Right lobe of liver (tissue), 6 donors: Measurements from ENCODE around the gene DECR2. TPM values are rescaled to one million over a fixed set of nuclear protein-coding genes. Genes with fewer than 3 reads are reported as not detected.
A peak's percentile ranks its signal among the peaks of the same experiment; 100 is the strongest.

Source experiments
- ATAC-seq, 4 donors: fragments of 200-7000 bp; cut with Tn5 transposase; one replicate each; pipeline ENCODE4 v1.9.1; 2020; ENCODE audit warnings: mild to moderate bottlenecking in 4 of 4, moderate library complexity in 4 of 4
- DNase-seq, 3 donors: peaks; one replicate each; pipeline ENCODE4 v3.0.0-alpha.2; 2020
- H3K27ac ChIP-seq, 3 donors: fragments of 200-600 bp; one replicate each; pipeline ENCODE4 v1.8.0; 2022
- H3K27me3 ChIP-seq, 2 donors: fragments of 200-600 bp; one replicate each; pipeline ENCODE4 v1.8.0; 2022
- H3K36me3 ChIP-seq, 4 donors: fragments of 200-600 bp; sonication (generic) in 1 of 4; one replicate each; pipeline versions ENCODE4 v1.5.1 to v1.8.0; 2017 to 2022; ENCODE audit warnings: control low read depth in 1 of 4
- H3K4me1 ChIP-seq, 4 donors: fragments of 200-600 bp; sonication (generic) in 1 of 4; one replicate each; pipeline versions ENCODE4 v1.5.1 to v1.8.0; 2017 to 2022; ENCODE audit warnings: control low read depth in 1 of 4
- H3K4me3 ChIP-seq, 3 donors: fragments of 200-600 bp; one replicate each; pipeline ENCODE4 v1.8.0; 2022
- H3K9me3 ChIP-seq, 4 donors: fragments of 200-600 bp; sonication (generic) in 1 of 4; one replicate each; pipeline versions ENCODE4 v1.5.1 to v1.8.0; 2017 to 2022; ENCODE audit warnings: control low read depth in 1 of 4
- CTCF ChIP-seq, 4 donors: fragments of 200-600 bp in 3 of 4; fragments of 450-650 bp in 1 of 4; IDR thresholded peaks; one replicate each; pipeline versions ENCODE4 v1.5.1 to v1.8.0; 2016 to 2022; ENCODE audit warnings: antibody characterized with exemption in 4 of 4, mild to moderate bottlenecking in 2 of 4
- POLR2A ChIP-seq: fragments of 450-650 bp; IDR thresholded peaks from one replicate; pipeline ENCODE4 v1.6.1; 2017; ENCODE audit warnings: antibody characterized with exemption, mild to moderate bottlenecking
- WGBS: methylation state at CpG from one replicate; pipeline ENCODE4 v1.1.6; 2018; ENCODE audit warnings: low coverage, low lambda C conversion rate; ENCODE audit not compliant: insufficient coverage; ENCODE audit errors: missing lambda C conversion rate; 5-methylcytosine and 5-hydroxymethylcytosine counted together
- intact Hi-C, 2 donors: fragments of 100-400 bp; cut with DNase I; formaldehyde crosslinking; loops; one replicate each; pipeline versions ENCODE4 v1.11.2 to v1.14.1; 2022
- total RNA-seq, 6 experiments: library from RNA; depleted of rRNA in 2 of 6; stranded (reverse); fragments of >200 nt in 2 of 6; fragmentation: NEBNext Ultra II Directional in 3 of 6; extraction: Animal tissue kit (Norgen Biotek cat#: 25700) in 3 of 6; gene quantifications; one replicate each; pipeline versions ENCODE4 v1.1.0 to v1.2.4, GENCODE V29; 2016 to 2023
- donor health status: DM: no; HTN: yes; CAD: no.
- donor health status: DM: no; HTN: no; CAD: no.
- donor health status: DM: no; HTN: no; CAD: no.
- donor health status: DM: no; HTN: yes; CAD: no.
- donor health status: DM: no; HTN: yes; CAD: no.

DECR2 gene
- total RNA-seq, 6 experiments from 2014 or later, result 73.6 to 169 (median 97.0) TPM

DNA sequence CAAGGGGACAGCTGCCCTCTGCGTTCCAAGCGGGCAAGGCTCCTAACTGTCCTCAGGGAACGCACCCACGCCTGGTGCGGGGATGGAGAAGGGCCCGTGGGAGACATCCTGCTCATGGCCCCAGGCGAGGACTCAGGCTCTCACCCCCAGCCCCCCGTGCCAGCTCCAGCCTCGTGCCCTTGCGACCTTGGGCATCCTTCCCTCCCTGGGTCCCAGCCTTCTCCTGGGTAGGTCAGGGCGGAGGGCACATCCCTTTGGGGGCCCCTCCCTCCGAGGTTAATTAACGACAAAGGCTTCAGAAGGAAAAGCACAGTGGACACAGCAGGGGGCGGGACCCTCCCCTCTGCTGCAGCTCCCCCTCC is 22.9 kb upstream of the DECR2 start:
- Histone ChIP-seq H3K27me3 (no peaks in the 10 kb centered on the region), H3K36me3 (peaks cover 0 to 6% (median 0%) of the 10 kb centered on the region in 4 donors), H3K4me3 (no peak overlapping the region), H3K27ac (no peak overlapping the region), H3K4me1 (peaks cover 0 to 5% (median 0%) of the 10 kb centered on the region in 4 donors), H3K9me3 (no peaks in the 10 kb centered on the region)
- DNase-seq (peak in 2 of 3 donors; percentile 46), ATAC-seq (no peak)
- intact Hi-C loops, result no loop called here
- WGBS, result 48% methylated on average over 2 of the region's 14 CpGs
- no peak for TF ChIP-seq POLR2A
- no peak for TF ChIP-seq CTCF (IDR thresholded peaks at IDR 0.05)

- H3K27me3 ChIP-seq, result no peaks in the 10 kb centered on the region
- ATAC-seq (no peak), DNase-seq (peak in 2 of 3 donors; percentile 49 to 55)
- no peaks in the 10 kb centered on the region for H3K9me3 ChIP-seq
- intact Hi-C loops, result no loop called here
- H3K36me3 ChIP-seq, result peaks cover 0 to 6% (median 0%) of the 10 kb centered on the region in 4 donors
- WGBS, result 80% methylated on average over 1 of the region's 16 CpGs
- peaks cover 0 to 5% (median 0%) of the 10 kb centered on the region in 4 donors for H3K4me1 ChIP-seq
- no peak for TF ChIP-seq CTCF (IDR thresholded peaks at IDR 0.05)
- no peak for TF ChIP-seq POLR2A
- no peak overlapping the region for H3K4me3 ChIP-seq
- H3K27ac ChIP-seq, result no peak overlapping the region
Observed at GRCh38 chr16:379183-379960, 22.3 kb upstream of the DECR2 start.

DNA sequence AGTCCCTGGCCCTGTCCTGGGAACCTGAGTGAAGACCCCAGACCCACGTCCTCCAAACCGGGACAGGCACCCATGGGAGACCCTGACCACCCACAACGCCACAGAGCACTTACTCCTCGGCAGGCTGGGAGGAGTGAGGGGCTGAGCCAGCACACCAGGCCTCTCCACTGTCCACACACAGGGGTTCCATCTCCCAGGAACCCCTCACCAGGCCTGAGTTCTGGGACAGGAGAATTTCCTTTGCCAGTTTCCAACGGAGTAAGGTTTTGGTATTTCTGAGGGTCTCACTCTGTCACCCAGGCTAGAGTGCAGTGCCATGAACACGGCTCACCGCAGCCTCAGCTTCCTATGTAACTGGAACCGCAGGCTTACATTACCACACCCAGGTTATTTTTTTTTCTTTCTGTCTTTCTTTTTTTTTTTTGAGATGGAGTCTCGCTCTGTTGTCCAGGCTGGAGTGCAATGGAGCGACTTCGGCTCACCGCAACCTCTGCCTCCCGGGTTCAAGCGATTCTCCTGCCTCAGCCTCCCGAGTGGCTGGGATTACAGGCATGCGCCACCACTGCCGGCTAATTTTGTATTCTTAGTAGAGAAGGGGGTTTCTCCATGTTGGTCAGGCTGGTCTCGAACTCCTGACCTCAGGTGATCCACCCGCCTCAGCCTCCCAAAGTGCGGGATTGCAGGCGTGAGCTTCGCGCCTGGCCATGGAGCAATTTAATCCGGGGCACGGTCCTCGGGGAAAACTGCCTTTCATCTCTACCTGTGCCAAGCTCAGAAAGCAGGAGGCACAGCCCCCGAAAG is 21.5 kb upstream of the DECR2 start:
- no peaks in the 10 kb centered on the region for H3K9me3 ChIP-seq

DNA sequence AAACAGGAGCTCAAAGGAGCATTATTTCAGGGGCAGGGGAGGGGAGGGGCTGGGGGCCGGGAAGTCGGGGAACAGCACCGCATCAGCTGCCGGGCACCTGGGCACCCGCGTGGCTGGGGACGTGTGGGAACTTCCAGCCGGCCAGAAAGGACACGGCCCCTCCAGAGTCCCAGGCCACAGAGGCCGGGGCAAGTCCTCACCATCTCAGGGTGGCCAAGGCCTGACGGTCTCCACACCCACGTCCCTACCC is 21.0 kb upstream of the DECR2 start:
- no peaks in the 10 kb centered on the region for H3K9me3 ChIP-seq
- ATAC-seq (peak; percentile 5 to 34 (median 24)), DNase-seq (no peak)
- peak overlapping the region in 1 of 3 donors; percentile 57 for H3K27ac ChIP-seq
- intact Hi-C loops, result loop anchor here in 1 of 2 donors (10.0 kb wide), 1 partner anchor 114 kb away; no protein-coding TSS in a partner anchor
- no CpG with 5 or more reads among the region's 12 CpGs for WGBS
- H3K4me3 ChIP-seq, result peak overlapping the region; percentile 75 to 94 (median 93)
- peaks cover 0 to 5% (median 0%) of the 10 kb centered on the region in 4 donors for H3K4me1 ChIP-seq
- H3K27me3 ChIP-seq, result no peaks in the 10 kb centered on the region
- TF ChIP-seq POLR2A, result no peak
- TF ChIP-seq CTCF (IDR thresholded peaks at IDR 0.05), result no peak
- H3K36me3 ChIP-seq, result no peaks in the 10 kb centered on the region

More for the DNA sequence above, 21.5 kb upstream of the DECR2 start:
- Histone ChIP-seq H3K27me3 (no peaks in the 10 kb centered on the region), H3K4me3 (peak overlapping the region in 2 of 3 donors; percentile 93 to 94), H3K36me3 (no peaks in the 10 kb centered on the region), H3K4me1 (peaks cover 0 to 5% (median 0%) of the 10 kb centered on the region in 4 donors), H3K27ac (no peak overlapping the region)
- no peak for ATAC-seq
- DNase-seq, result no peak
- intact Hi-C loops, result loop anchor here in 1 of 2 donors (10.0 kb wide), 1 partner anchor 115 kb away; no protein-coding TSS in a partner anchor
- TF ChIP-seq CTCF (IDR thresholded peaks at IDR 0.05) (no peak), POLR2A (no peak)
- 73% methylated on average over 15 of the region's 27 CpGs for WGBS
